T-cell (primary cell): ENCODE data around the gene MFN1. TPM values are rescaled to one million over a fixed set of nuclear protein-coding genes. Genes with fewer than 3 reads are reported as not detected.
"Not testable (repeated sequence)": the region's sequence is repeated elsewhere in the genome, so short reads cannot be mapped to it uniquely, and the experiment has no call there.

Experiments
- ATAC-seq, 4 experiments: fragments of 200-7000 bp in 3 of 4; fragments of 150-1000 bp in 1 of 4; cut with Tn5 transposase; replicated peaks in 1 of 4; 1 replicate in 3 of 4; 2 replicates in 1 of 4; pipeline ENCODE4 v1.10.0; 2021; ENCODE audit warnings: moderate library complexity in 3 of 4, mild to moderate bottlenecking in 2 of 4, moderate number of reproducible peaks in 1 of 4
- CTCF ChIA-PET, 2 donors: fragments of 300-600 bp; sonication (Branson Sonifier 250); formaldehyde crosslinking; loops; one replicate each; lab custom pipeline; 2022; ENCODE audit warnings: antibody characterized with exemption in 2 of 2; lab: Charles Lee
- POLR2A ChIA-PET, 2 donors: fragments of 300-600 bp; sonication (Branson Sonifier 250); formaldehyde crosslinking; loops; one replicate each; lab custom pipeline; 2022; ENCODE audit warnings: antibody characterized with exemption in 2 of 2; lab: Charles Lee
- DNase-seq, 35 experiments: peaks; one replicate each; pipeline versions ENCODE4 v3.0.0 to v3.0.0-alpha.2; 2013 to 2023
- H3K27ac ChIP-seq: one replicate; pipeline ENCODE4 v1.5.1; 2013; ENCODE audit warnings: low read length
- H3K27me3 ChIP-seq, 2 experiments: replicated peaks in 1 of 2; 1 replicate in 1 of 2; 2 replicates in 1 of 2; pipeline versions ENCODE4 v1.6.1 to v1.7.0; 2013; ENCODE audit warnings: low read length in 1 of 2, mixed read lengths in 1 of 2; ENCODE audit not compliant: control insufficient read depth in 2 of 2, insufficient read depth in 2 of 2; ENCODE audit errors: extremely low read depth in 1 of 2
- H3K36me3 ChIP-seq, 2 donors: 1 replicate in 1 of 2; 2 replicates in 1 of 2; pipeline versions ENCODE4 v1.6.1 to v1.7.0; 2013; ENCODE audit warnings: low read length in 1 of 2; ENCODE audit not compliant: control insufficient read depth in 2 of 2, insufficient read depth in 1 of 2; ENCODE audit errors: extremely low read depth in 1 of 2
- H3K4me1 ChIP-seq, 2 experiments: 1 replicate in 1 of 2; 2 replicates in 1 of 2; pipeline versions ENCODE4 v1.6.1 to v1.7.0; 2013; ENCODE audit warnings: low read length in 2 of 2, mixed read lengths in 1 of 2; ENCODE audit not compliant: insufficient read depth in 2 of 2, control insufficient read depth in 1 of 2; ENCODE audit errors: extremely low read depth in 1 of 2
- H3K4me3 ChIP-seq, 2 donors: 1 replicate in 1 of 2; 2 replicates in 1 of 2; pipeline versions ENCODE4 v1.5.1 to v1.7.0; 2013; ENCODE audit warnings: mild to moderate bottlenecking in 2 of 2, low read length in 1 of 2, moderate library complexity in 1 of 2; ENCODE audit not compliant: control insufficient read depth in 1 of 2; ENCODE audit errors: extremely low read depth in 1 of 2
- H3K9me3 ChIP-seq: 2 replicates; pipeline ENCODE4 v1.7.0; 2013
- H3K27ac Mint-ChIP-seq, 2 donors: one replicate each; pipeline ENCODE4 v1.8.0; 2020 to 2021; ENCODE audit warnings: mild to moderate bottlenecking in 2 of 2, mixed read lengths in 2 of 2
- H3K27me3 Mint-ChIP-seq, 2 donors: one replicate each; pipeline ENCODE4 v1.8.0; 2021 to 2022; ENCODE audit warnings: mixed read lengths in 2 of 2
- H3K36me3 Mint-ChIP-seq: one replicate; pipeline ENCODE4 v1.8.0; 2021; ENCODE audit warnings: mixed read lengths
- H3K4me1 Mint-ChIP-seq, 3 donors: one replicate each; pipeline ENCODE4 v1.8.0; 2020 to 2022; ENCODE audit warnings: mixed read lengths in 3 of 3, mild to moderate bottlenecking in 1 of 3
- H3K4me3 Mint-ChIP-seq, 3 donors: one replicate each; pipeline ENCODE4 v1.8.0; 2020 to 2022; ENCODE audit warnings: mild to moderate bottlenecking in 3 of 3, mixed read lengths in 3 of 3, moderate library complexity in 3 of 3
- H3K9me3 Mint-ChIP-seq, 3 donors: one replicate each; pipeline ENCODE4 v1.8.0; 2020 to 2022; ENCODE audit warnings: mixed read lengths in 3 of 3
- WGBS: methylation state at CpG from one replicate; pipeline ENCODE4 v1.1.5; 2013; ENCODE audit warnings: missing lambda C conversion rate; ENCODE audit not compliant: insufficient coverage; 5-methylcytosine and 5-hydroxymethylcytosine counted together
- total RNA-seq, 35 experiments: library from RNA in 6 of 35; stranded (reverse) in 6 of 35; fragments of 120-200 nt in 1 of 35; gene quantifications; one replicate each; pipeline versions ENCODE4 v1.2.1 to v1.2.4 and lab custom pipeline; 2013 to 2026

The MFN1 gene
- total RNA-seq, 5 donors from 2014 or later (not counting 1 experiment from before 2014, with no cell fraction given): 38.8 to 44.4 (median 40.7) TPM

GRCh38 chr3:179302111-179302510 lies 45.4 kb upstream of the MFN1 start:
- peaks cover 0 to 8% of the 10 kb centered on the region in 2 experiments for H3K27me3 ChIP-seq
- Mint-ChIP-seq H3K27me3 (peaks cover 0 to 6% of the 10 kb centered on the region in 2 donors), H3K4me3 (no peak overlapping the region), H3K9me3 (peaks cover 0 to 8% (median 4%) of the 10 kb centered on the region in 3 donors), H3K36me3 (no peaks in the 10 kb centered on the region), H3K4me1 (no peaks in the 10 kb centered on the region), H3K27ac (no peak overlapping the region)
- ATAC-seq (no peak), DNase-seq (no peak)
- POLR2A ChIA-PET: no interaction called here
- no peaks in the 10 kb centered on the region for H3K9me3 ChIP-seq
- CTCF ChIA-PET: interaction anchor here in 1 of 2 donors (0.7 kb wide), 1 partner anchor 506 kb away, joined by 6 read pairs; no protein-coding TSS in a partner anchor
- H3K27ac ChIP-seq: no peak overlapping the region
- H3K4me1 ChIP-seq: no peaks in the 10 kb centered on the region
- H3K36me3 ChIP-seq: no peaks in the 10 kb centered on the region
- H3K4me3 ChIP-seq: no peak overlapping the region
- no CpG with 5 or more reads among the region's 7 CpGs for WGBS

GRCh38 chr3:179304605-179305004 lies 42.9 kb upstream of the MFN1 start:
- Mint-ChIP-seq H3K9me3 (peaks cover 0 to under 1% (median 0%) of the 10 kb centered on the region in 3 donors), H3K27ac (no peak overlapping the region), H3K27me3 (peaks cover 0 to 6% of the 10 kb centered on the region in 2 donors), H3K4me1 (no peaks in the 10 kb centered on the region), H3K4me3 (no peak overlapping the region), H3K36me3 (no peaks in the 10 kb centered on the region)
- no peak overlapping the region for H3K27ac ChIP-seq
- H3K4me1 ChIP-seq: no peaks in the 10 kb centered on the region
- DNase-seq: no peak
- H3K27me3 ChIP-seq: peaks cover 0 to 8% of the 10 kb centered on the region in 2 experiments
- H3K4me3 ChIP-seq: no peak overlapping the region
- POLR2A ChIA-PET: no interaction called here
- no CpG with 5 or more reads among the region's 2 CpGs for WGBS
- H3K36me3 ChIP-seq: no peaks in the 10 kb centered on the region
- no peaks in the 10 kb centered on the region for H3K9me3 ChIP-seq
- CTCF ChIA-PET: no interaction called here
- ATAC-seq: no peak

GRCh38 chr3:179307362-179307761 lies 40.1 kb upstream of the MFN1 start:
- ATAC-seq, H3K36me3 ChIP-seq, H3K4me1 Mint-ChIP-seq, H3K4me3 Mint-ChIP-seq, CTCF ChIA-PET, H3K27ac Mint-ChIP-seq, H3K4me3 ChIP-seq, H3K9me3 ChIP-seq, POLR2A ChIA-PET, H3K27me3 Mint-ChIP-seq, H3K36me3 Mint-ChIP-seq, H3K9me3 Mint-ChIP-seq, H3K27ac ChIP-seq, H3K27me3 ChIP-seq, DNase-seq, H3K4me1 ChIP-seq: not testable (repeated sequence)
- WGBS: no CpG with 5 or more reads among the region's 2 CpGs

- ATAC-seq: no peak
- Mint-ChIP-seq H3K27ac (no peak overlapping the region), H3K4me1 (no peaks in the 10 kb centered on the region), H3K36me3 (no peaks in the 10 kb centered on the region), H3K4me3 (no peak overlapping the region), H3K9me3 (no peaks in the 10 kb centered on the region), H3K27me3 (peaks cover 0 to 9% of the 10 kb centered on the region in 2 donors)
- ChIA-PET CTCF (no interaction called here), POLR2A (no interaction called here)
- no peak overlapping the region for H3K27ac ChIP-seq
- H3K27me3 ChIP-seq: peaks cover 0 to 14% of the 10 kb centered on the region in 2 experiments
- no peak for DNase-seq
- H3K4me1 ChIP-seq: no peaks in the 10 kb centered on the region
- H3K9me3 ChIP-seq: no peaks in the 10 kb centered on the region
- H3K4me3 ChIP-seq: no peak overlapping the region
- no peaks in the 10 kb centered on the region for H3K36me3 ChIP-seq
Measured at GRCh38 chr3:179308001-179308400, 39.5 kb upstream of the MFN1 start.

- Histone ChIP-seq H3K4me1 (no peaks in the 10 kb centered on the region), H3K27me3 (peaks cover 0 to 14% of the 10 kb centered on the region in 2 experiments), H3K36me3 (no peaks in the 10 kb centered on the region), H3K27ac (no peak overlapping the region), H3K9me3 (no peaks in the 10 kb centered on the region), H3K4me3 (no peak overlapping the region)
- no peaks in the 10 kb centered on the region for H3K9me3 Mint-ChIP-seq
- H3K27ac Mint-ChIP-seq: no peak overlapping the region
- H3K4me3 Mint-ChIP-seq: no peak overlapping the region
- peaks cover 0 to 9% of the 10 kb centered on the region in 2 donors for H3K27me3 Mint-ChIP-seq
- DNase-seq: no peak
- ATAC-seq: no peak
- POLR2A ChIA-PET: interaction anchor here (0.5 to 1.0 kb wide), 2 partner anchors 12 to 27 kb away, joined by 3 to 6 read pairs; no protein-coding TSS in a partner anchor
- CTCF ChIA-PET: interaction anchor here (0.8 to 1.4 kb wide), 3 partner anchors 12 to 293 kb away, joined by 3 to 6 read pairs (median 5); no protein-coding TSS in a partner anchor
- no peaks in the 10 kb centered on the region for H3K4me1 Mint-ChIP-seq
- no peaks in the 10 kb centered on the region for H3K36me3 Mint-ChIP-seq
- 80% methylated on average over 1 of the region's 1 CpG for WGBS
Measured at GRCh38 chr3:179309225-179310078, 38.1 kb upstream of the MFN1 start.

- H3K36me3 Mint-ChIP-seq: no peaks in the 10 kb centered on the region
- no peak overlapping the region for H3K4me3 Mint-ChIP-seq
- no peaks in the 10 kb centered on the region for H3K27me3 ChIP-seq
- peaks cover 4 to 10% of the 10 kb centered on the region in 2 experiments for H3K4me1 ChIP-seq
- ATAC-seq (no peak), DNase-seq (no peak)
- no peak overlapping the region for H3K27ac ChIP-seq
- ChIA-PET CTCF (interaction anchor here in 1 of 2 donors (0.5 to 1.5 kb wide), 2 partner anchors 245 to 303 kb away, joined by 4 to 6 read pairs; no protein-coding TSS in a partner anchor), POLR2A (no interaction called here)
- no peaks in the 10 kb centered on the region for H3K36me3 ChIP-seq
- no peak overlapping the region for H3K4me3 ChIP-seq
- no peaks in the 10 kb centered on the region for H3K9me3 Mint-ChIP-seq
- no peaks in the 10 kb centered on the region for H3K9me3 ChIP-seq
- no peaks in the 10 kb centered on the region for H3K27me3 Mint-ChIP-seq
- H3K4me1 Mint-ChIP-seq: peaks cover 23 to 27% (median 26%) of the 10 kb centered on the region in 3 donors
- WGBS: 100% methylated on average over 1 of the region's 2 CpGs
- H3K27ac Mint-ChIP-seq: no peak overlapping the region
Measured at GRCh38 chr3:179318876-179319275, 28.6 kb upstream of the MFN1 start.
